Measurements from ENCODE around the gene PRDM16. TPM values are rescaled to one million over a fixed set of nuclear protein-coding genes. Genes with fewer than 3 reads are reported as not detected.

The PRDM16 gene
- total RNA-seq, 2 donors from 2014 or later = 0.79 to 6.1 TPM

- no peak overlapping the region for H3K9ac ChIP-seq (ENCODE audit: low read depth in 2 of 2, low read length in 2 of 2)
- intact Hi-C loops (cut with DNase I) = no loop called here
- DNase-seq = no peak
- no peak for TF ChIP-seq CTCF (IDR thresholded peaks at IDR 0.05)
- H3K4me3 ChIP-seq = no peak overlapping the region
- no peaks in the 10 kb centered on the region for H3K4me1 ChIP-seq
- no peaks in the 10 kb centered on the region for H3K27me3 ChIP-seq
- no peaks in the 10 kb centered on the region for H3K9me3 ChIP-seq
- no peaks in the 10 kb centered on the region for H3K36me3 ChIP-seq
- H3K27ac ChIP-seq = no peak overlapping the region
Measured at GRCh38 chr1:3440711-3441409, 371.9 kb downstream of the PRDM16 start.

- Histone ChIP-seq H3K27me3 (no peaks in the 10 kb centered on the region), H3K4me3 (no peak overlapping the region), H3K36me3 (no peaks in the 10 kb centered on the region), H3K9me3 (no peaks in the 10 kb centered on the region), H3K9ac (ENCODE audit: low read depth in 2 of 2, low read length in 2 of 2) (no peak overlapping the region), H3K4me1 (no peaks in the 10 kb centered on the region), H3K27ac (no peak overlapping the region)
- no peak for DNase-seq
- intact Hi-C loops (cut with DNase I) = no loop called here
- no peak for TF ChIP-seq CTCF (IDR thresholded peaks at IDR 0.05)
Measured at GRCh38 chr1:3441410-3441847, 372.4 kb downstream of the PRDM16 start.

- intact Hi-C loops (cut with DNase I) = no loop called here
- no peaks in the 10 kb centered on the region for H3K27me3 ChIP-seq
- H3K27ac ChIP-seq = no peak overlapping the region
- no peaks in the 10 kb centered on the region for H3K36me3 ChIP-seq
- no peak for DNase-seq
- no peak for TF ChIP-seq CTCF (IDR thresholded peaks at IDR 0.05)
- no peaks in the 10 kb centered on the region for H3K4me1 ChIP-seq
- H3K9ac ChIP-seq (ENCODE audit: low read depth in 2 of 2, low read length in 2 of 2) = no peak overlapping the region
- H3K4me3 ChIP-seq = no peak overlapping the region
- H3K9me3 ChIP-seq = no peaks in the 10 kb centered on the region
Measured at GRCh38 chr1:3441880-3442279, 372.9 kb downstream of the PRDM16 start.

- Histone ChIP-seq H3K9me3 (no peaks in the 10 kb centered on the region), H3K27ac (no peak overlapping the region), H3K36me3 (no peaks in the 10 kb centered on the region), H3K4me1 (no peaks in the 10 kb centered on the region), H3K9ac (ENCODE audit: low read depth in 2 of 2, low read length in 2 of 2) (no peak overlapping the region), H3K27me3 (no peaks in the 10 kb centered on the region), H3K4me3 (no peak overlapping the region)
- TF ChIP-seq CTCF (IDR thresholded peaks at IDR 0.05) = no peak
- DNase-seq = no peak
- intact Hi-C loops (cut with DNase I) = no loop called here
Measured at GRCh38 chr1:3442331-3442730, 373.3 kb downstream of the PRDM16 start.

GRCh38 chr1:3442901-3443300 is 373.9 kb downstream of the PRDM16 start:
- no peaks in the 10 kb centered on the region for H3K9me3 ChIP-seq
- H3K36me3 ChIP-seq = no peaks in the 10 kb centered on the region
- no peaks in the 10 kb centered on the region for H3K27me3 ChIP-seq
- no peak for DNase-seq
- no peaks in the 10 kb centered on the region for H3K4me1 ChIP-seq
- intact Hi-C loops (cut with DNase I) = no loop called here
- no peak overlapping the region for H3K4me3 ChIP-seq
- H3K27ac ChIP-seq = no peak overlapping the region
- H3K9ac ChIP-seq (ENCODE audit: low read depth in 2 of 2, low read length in 2 of 2) = no peak overlapping the region
- TF ChIP-seq CTCF (IDR thresholded peaks at IDR 0.05) = no peak

All from colonic mucosa (tissue), 4 donors.